ENCODE measurements around the gene SLC37A2. TPM values are rescaled to one million over a fixed set of nuclear protein-coding genes. Genes with fewer than 3 reads are reported as not detected.
"Not testable (repeated sequence)": the region's sequence is repeated elsewhere in the genome, so short reads cannot be mapped to it uniquely, and the experiment has no call there.

SLC37A2 gene
- polyA plus RNA-seq (2013, experiment 1 of 2; ENCODE audit: insufficient read length), result 0.56 TPM
- polyA plus RNA-seq (2013, experiment 2 of 2; ENCODE audit: insufficient read length), result 0.38 TPM

DNA sequence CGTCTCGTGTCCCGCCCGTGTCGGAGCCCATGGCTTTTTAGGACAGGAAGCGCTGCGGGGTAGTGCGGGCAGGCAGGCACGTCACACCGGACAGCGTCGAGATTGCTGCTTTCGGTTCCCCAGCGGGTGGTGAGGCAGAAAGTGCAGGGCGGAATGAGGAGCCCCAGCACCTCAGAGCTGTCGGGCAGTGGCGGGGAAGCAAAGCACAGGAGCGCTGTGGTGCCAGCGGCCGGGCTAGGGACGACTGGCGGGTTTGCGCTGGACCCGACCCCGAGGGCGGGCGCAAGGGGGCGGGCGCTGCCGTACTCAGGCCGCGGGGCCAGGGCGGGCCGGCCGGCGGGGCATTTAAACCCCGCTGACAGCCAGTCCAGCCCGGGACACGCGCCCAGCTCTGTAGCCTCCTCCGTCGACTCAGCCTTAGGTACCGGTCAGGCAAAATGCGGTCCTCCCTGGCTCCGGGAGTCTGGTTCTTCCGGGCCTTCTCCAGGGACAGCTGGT is at the start of gene SLC37A2:
Gene SLC37A2 (plus strand): TSS at position 375 of the 498 bp plus-strand sequence. CDS start 63 bp downstream, at position 438.
- DNase-seq, result peak; percentile 65

DNA sequence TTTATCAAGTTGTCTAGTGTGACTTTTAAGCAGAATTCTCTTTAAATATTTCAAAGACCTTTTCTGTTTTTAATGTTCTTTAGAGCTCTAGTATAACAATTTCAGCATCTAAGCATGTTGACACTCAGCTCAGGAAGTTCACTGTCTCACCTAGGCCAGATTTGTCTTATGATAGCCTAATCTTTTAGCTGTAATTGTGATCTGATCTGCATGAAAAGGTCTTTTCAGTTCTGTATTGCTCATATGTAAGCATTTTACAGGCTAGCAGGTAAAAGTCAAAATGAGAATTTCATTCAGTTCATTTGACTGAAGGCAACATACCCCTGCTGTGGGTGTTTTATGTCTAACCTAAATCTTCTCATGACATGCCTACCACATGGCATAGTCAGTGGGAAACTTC is 46.7 kb upstream of the SLC37A2 start:
- DNase-seq, result no peak

DNA sequence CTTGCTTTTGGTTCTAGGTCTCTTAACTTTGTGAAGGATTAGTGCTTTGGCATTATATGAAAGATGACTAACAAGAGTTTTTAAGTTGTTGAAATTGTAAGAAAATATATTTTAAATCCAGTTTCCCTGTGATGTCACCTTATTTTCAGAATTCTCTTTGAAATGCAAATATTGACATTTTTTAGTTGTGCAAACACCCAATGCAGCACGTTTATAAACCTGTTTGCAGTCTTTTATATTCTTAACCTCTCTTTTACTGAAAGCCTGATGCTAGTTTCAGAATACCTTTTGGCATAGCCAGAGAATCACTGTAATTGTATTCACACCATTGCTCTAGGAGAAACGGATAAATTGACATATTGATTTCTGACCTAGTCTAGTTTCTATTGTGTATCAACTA is 42.8 kb upstream of the SLC37A2 start:
- no peak for DNase-seq

DNA sequence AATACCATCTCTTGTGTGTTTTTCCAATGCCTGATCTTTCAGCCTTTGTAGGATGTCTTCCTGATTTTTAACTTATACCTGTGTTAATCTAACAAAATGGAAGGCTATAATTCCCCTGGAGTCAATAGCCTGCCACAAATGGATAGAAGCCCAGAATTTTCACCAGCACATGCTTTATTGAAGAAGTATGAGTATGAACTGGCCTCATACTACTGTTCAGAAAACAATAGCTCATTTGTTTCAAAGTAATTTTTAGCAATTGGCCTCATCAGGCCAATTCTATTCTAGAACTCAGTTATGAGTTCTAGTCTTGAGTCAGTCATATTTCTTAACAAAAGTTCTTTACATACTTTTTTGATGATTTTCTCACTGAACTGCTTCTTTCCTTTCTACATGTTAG is 40.6 kb upstream of the SLC37A2 start:
- DNase-seq, result no peak

DNA sequence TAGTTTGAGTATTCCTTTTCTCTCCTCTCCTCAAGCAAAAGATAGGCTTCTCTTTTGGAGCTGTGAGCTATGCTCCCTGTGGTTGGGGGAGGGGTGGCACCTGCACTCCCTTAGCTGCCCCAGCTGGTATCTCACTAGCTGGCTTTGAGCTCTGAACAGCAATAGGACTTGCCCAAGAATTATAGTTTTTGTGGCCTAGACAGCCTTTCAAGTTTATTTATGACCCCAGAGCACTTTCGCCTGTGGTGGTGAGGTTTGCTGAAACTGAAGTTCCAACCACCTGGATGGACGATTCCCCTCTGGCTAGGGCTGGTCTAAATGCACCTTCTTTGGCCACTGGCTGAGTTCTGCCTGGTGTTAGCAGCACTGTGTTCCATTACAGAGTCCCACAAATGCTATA is 37.1 kb upstream of the SLC37A2 start:
- no peak for DNase-seq

DNA sequence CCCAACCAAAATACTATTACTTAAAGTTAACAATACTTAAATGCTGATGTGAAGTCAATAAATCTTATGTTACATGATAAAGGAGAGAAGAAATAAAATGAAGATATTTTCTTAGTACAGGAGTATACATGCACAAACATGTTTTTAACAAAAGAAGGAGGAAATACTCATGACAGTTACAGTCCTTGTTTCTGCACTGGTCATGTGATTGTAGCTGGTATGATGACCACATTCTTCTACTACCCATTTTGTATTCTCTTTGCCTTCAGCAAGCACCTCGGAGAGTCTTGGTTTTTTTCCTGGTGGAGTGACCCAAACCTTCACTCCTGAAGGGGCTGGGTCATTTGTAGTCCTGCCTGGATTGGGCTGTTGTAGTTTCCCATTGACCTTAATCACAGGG is 33.7 kb upstream of the SLC37A2 start:
- DNase-seq, result not testable (repeated sequence)

DNA sequence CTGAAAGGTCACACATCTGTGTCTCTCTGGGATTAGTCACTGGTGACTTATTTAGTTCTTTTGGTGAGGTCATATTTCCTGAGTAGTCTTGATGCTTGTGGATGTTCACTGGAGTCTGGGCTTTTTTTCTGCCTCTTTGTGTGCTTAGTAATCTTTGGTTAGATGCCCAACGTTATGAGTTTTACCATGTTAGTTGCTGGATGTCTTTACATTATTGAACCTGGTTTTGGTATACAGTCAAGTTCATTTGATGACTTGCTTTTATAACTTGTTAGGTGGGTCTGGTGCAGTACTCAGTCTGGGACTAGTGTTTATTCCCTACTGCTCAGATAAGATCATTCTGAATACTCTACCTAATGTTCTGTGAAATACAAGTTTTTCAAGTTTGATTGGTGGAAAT is 26.2 kb upstream of the SLC37A2 start:
- peak; percentile 87 for DNase-seq

DNA sequence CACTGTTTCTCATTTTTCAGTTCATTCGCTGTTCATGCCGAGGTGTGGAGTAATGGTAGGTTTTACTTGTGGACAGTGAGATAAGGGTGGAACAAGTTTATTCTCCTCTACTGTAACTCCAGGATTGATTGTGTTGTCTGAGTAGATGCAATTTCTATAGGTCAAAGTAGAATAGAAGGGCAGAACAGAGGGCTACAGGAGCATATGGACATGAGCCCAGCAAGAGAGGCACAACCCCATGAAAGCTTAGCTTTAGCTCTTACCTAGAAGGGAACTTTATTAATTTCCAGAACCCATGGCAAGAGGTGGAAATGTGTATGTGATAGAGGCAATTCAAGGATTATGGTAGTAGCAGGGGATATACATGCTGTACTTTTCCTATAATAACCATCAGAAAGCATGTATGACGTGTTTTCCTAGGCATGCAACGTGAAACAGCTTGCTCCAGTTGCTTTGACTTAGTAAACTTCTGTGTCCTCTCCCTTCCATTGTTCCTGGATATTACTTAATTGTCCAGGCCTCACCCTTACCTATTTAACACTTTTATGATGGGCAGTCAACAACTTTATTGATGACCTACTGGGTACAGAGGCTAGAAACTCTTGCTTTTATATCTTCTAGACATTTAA is 13.8 kb upstream of the SLC37A2 start:
- DNase-seq, result no peak

DNA sequence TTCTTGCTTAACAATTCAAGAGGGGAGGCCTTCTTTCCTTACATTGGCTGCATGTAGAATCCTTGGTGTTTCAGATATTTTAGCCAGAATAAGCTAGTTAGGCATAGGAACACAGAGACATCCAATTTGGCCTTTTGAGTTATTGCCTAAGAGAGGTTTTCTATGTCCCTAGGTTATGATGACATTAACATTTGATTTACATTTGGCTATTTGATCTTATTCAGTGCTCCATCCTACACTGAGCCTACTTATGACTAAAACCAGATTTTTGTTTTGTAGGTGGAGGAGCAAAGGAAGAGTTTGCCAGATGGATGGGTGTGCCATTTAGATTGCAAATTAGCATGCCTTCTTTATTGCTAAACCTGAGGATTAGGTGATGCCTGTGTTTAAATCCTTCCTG is 11.1 kb upstream of the SLC37A2 start:
- no peak for DNase-seq

DNA sequence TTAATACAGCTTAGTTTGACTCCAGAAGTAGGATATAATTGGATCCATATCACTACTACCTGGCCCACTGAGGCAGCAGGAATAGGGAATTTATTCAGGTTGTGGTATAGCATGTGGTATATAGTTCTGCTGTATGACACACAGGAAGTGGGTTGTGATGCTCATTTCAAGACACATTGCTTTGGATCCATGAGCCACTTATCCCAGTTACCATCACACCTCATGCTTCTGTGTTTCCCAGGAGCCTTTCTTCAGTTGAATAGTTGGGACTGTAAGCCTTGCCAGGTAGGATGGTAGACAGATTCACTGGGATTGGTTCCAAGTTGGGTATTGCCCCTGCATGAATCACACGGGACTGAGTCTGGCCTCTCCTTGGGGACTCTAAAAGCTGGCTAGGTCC is 9.9 kb upstream of the SLC37A2 start:
- no peak for DNase-seq

DNA sequence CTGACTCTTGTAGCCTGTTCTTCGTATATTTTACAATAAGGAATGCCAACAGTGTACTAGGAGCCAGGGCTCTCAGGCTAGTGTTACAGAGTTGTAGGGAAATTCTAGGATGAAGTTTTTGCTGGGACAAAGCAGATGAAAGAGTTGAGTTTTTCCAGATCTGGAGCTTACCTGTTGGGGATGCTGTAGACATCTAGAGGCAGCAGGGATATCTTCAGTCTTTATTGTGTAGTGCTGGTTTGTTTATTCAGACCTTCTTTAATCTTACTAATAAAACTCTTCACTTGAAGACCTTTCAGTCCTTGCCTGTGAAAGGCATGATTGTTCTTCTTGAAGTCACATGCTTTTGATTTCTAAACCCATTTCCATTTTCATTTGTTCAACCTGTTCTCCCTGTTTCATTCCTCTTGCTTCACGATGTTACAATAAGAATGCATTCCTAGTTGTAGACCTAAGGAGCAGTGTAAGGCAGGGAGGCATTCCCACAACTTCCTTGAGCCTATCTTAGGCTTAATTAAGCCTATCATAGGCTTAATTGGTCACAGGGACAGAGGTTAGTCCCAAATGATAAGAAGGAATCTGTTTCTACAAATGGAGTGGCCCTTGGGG is 7.9 kb upstream of the SLC37A2 start:
- DNase-seq, result no peak

DNA sequence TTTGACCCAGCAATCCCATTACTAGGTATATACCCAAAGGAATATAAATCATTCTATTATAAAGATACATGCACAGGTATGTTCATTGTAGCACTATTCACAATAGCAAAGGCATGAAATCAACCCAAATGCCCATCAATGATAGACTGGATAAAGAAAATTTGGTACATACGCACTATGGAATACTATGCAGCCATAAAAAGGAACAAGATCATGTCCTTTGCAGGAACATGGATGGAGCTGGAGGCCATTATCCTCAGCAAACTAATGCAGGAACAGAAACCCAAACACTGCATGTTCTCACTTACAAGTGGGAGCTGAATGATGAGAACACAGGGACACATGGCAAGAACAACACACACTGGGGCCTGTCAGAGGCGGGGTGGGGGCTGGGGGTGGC is 7.0 kb upstream of the SLC37A2 start:
- not testable (repeated sequence) for DNase-seq

DNA sequence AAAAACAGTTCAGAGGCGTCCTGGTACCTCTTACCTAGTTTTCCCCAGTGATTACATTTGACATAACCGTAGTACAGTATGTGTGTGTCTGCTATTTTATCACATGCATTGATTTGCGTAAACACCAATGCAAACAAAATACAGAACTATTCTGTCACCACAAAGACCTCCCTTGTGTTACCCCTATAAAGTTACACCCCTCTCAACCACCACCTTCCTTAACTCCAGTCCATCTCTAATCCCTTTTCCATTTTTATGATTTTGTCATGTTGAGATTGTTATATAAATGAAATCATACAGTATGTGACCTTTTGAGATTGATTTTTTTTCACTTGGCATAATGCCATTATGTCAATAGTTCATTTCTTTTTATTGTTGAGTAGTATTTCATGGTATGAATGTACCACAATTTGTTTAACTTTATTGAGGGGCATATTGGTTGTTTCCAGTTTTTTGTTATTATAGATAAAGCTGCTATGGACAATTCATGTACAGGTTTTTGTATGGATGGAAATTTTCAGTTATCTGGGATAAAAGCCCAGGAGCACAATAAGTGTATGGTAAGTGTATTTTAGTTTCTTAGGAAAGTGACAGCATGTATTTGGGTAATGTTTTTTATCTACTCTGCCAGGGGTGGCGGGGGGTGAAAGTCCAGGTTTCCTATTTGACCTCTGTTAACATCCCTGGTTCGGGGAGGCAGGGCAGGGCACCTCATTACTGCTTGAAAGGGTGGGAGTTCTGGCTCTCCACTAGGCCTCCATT is 6.0 kb upstream of the SLC37A2 start:
- no peak for DNase-seq

DNA sequence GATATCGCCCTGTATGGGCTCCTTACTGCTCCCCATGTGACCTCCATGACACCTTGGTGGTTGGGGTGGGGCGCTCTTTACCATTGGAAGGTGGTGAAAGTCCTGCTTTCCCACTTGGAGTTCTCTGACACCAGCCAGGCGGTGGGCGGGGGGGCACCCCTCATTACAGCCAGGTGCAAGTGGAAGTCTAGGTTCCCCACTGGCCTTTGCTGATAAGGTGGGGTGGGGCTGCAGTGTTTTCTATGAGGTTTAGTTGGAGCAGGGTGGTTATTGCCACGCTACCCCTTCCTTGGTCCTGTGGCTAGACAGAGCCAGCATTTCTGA is 5.5 kb upstream of the SLC37A2 start:
- DNase-seq, result no peak

DNA sequence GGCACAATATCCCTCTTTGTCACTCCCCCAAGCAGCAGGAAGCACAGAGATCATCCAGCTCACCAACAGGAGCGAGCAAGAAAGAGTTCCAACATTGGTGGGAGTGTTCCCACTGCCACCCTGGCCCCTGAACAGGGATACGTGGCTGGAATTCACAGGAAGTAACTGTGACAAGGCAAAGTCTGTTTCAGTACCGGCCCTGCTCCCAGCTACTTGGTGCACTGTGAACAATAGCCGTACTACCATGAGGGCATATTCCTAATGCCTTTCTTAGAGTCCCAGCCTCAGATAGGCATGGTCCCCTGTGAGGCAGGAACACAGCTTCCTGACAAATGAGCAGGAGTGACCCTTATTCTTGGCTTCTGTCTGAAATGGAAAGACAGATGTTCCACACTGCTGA is 1.8 kb upstream of the SLC37A2 start:
- no peak for DNase-seq

DNA sequence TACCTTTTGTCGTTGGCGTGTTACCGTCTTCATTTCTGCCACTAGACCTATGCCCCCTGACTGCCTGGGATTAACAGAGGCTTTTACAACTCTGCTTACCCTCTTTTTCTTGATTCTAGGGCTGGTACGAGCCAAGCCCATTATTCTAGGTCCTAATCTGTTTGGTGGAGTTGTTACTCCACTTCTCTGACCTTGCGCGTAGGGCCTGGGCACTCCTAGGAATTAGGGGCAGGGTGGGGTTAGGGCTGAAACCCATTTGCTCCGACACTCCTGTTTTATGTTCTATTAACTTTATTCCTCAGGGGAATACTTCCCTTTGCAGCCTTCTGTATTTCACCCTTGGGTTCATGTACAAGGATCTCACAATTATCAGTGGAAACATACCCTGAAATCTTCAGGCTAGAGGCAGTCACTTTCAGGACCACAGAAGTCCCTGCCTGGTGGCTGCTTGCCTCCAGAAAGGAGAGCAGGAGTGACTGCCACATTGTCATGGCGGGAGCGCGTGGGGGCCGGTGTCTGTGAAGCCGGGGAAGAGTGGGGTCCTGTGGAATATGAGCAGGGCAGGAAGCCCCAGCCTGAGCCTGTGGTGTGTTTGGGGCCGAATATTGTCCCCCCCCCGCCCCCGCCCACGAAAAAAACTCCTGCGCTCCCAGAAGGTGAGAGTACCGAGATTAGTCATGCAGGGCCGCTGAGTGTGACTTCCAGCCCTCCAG is 731 bp upstream of the SLC37A2 start:
- DNase-seq, result no peak

DNA sequence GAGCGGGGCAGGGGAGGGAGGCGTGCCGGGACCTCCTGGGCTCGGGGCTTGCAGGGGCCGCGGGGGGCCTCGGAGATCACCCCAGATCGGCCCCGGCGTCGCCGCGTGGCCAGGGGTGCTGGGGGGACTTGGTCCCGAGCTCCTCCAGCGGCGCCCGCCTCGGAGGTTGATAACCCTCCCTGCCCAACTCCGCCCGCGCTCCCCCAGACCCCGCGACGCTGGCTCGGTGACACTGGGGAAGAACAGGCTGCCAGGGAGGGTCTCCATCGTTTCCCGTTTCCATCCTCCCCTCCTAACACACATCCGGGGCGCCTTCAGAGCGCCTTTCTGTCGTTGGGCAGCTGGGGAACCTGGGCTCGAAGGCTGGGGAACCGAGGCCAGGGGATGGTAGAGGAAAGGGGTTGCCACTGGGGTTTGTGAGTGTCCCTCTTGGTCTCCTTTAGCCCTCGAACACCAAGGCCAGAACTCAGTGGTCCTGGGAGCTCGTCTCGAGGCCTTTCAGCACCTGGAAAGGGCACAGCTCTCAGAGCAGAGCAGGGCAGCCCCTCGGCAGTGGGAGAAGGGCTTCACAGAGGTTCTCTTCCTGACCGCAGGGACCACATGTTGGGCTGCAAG is 431 bp downstream of the SLC37A2 start:
- no peak for DNase-seq

DNA sequence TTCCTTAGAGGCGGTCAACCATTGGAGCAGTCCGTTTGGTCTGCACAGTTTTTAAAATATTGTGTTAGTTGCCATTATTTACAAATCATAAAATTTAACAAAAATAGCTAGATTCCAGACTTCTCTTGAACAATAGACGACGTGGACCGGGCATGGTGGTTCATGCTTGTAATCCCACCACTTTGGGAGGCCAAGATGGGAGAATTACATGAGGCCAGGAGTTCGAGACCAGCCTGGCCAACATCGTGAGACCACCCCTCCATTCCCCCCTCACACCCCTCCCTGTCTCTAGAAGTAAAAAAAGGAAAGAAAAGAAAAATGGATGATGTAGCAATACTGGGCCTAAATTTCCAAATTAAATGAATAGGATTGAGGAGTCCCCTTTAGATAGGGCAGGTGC is 965 bp downstream of the SLC37A2 start:
- DNase-seq, result no peak

DNA sequence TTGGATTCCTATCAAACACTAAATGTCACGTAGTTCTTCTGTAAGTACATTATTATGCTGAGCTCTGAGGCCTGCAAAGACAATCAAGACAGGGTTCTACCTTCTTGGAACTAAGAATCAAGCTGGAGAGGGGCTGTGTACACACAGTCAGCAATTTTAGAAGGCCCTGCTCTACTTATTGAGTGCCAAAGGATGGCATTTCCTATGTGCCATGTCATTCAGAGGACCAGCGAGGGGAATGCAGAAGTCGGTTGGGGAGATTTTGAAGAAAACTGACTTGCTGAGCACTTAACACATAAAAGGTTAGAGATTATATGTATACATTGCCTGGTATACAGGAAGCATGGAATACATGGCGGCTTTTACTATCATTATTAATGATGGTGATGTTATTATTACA is 5.3 kb downstream of the SLC37A2 start:
- DNase-seq, result no peak

DNA sequence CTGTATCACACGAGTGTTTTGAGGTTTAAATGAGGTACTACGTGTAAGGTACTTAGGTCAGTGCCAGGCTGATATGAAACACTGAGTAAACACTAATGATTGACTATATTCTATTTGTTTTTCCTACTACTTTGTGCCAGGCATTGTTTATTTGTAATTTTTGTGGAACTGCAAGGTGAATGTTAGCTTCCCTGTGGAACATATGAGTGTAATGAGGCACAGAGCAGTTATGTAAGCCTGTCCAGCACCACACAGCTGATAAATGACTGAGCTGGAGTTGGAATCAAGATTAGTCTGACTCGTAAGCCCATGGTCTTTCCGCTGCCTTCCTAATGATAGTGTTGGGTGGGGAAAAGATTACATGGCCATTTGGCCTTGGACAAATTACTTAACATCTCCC is 5.9 kb downstream of the SLC37A2 start:
- no peak for DNase-seq

DNA sequence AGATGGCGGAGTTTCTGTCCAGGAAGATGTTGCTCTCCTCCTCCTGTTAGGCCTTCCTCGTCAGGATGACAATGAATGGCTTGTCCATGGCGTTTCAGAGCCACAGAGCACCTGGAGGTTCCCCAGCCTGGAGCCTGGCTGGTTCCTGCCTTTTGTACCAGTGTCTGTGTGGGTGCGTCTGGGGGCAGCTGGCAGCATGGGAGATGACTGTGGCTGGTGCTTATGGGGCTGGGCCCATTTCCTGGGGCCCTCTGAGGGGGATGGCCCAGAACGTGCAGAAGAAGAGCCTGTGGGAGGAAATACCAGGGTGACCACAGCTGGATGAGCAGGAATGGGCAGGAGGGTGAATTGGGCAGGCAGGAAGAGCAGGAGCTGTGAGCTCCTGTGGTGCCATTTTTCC is 6.7 kb downstream of the SLC37A2 start:
- DNase-seq, result peak; percentile 63

DNA sequence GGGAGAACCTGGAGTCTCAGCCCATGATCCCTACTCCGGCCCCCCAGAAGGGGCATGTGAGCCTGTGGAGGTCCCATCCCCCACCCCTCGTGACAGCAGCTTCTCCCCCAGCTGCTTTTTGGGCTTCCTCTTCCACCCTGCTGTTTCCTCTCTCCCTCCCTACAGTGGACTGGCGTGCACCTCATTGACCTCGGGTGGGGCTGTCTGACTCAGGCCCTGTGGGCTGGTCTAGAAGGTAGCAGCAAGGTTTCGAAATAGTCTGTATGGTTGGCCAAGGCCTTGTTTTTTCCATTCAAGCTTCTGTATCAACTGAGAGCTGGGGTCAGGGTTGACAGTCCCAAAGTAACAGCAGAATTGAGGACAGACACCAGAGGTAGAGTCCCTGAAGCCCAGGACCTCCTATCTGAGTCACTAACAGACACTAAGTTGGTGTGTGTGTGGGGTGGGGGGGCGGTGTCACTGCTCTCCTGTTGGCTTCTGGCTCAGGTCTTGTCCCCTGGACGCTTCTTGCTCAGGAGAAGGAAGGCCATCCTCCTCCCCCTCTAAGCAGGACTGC is 7.7 kb downstream of the SLC37A2 start:
- DNase-seq, result peak; percentile 22

All from fibroblast of skin of back (primary cell).